COR-L47 (cell line): ENCODE measurements around the gene IL1RAP.

Source experiments
- DNase-seq: peaks from one replicate; lab custom pipeline; 2025; lab: John Stamatoyannopoulos, UW

The IL1RAP gene

DNA sequence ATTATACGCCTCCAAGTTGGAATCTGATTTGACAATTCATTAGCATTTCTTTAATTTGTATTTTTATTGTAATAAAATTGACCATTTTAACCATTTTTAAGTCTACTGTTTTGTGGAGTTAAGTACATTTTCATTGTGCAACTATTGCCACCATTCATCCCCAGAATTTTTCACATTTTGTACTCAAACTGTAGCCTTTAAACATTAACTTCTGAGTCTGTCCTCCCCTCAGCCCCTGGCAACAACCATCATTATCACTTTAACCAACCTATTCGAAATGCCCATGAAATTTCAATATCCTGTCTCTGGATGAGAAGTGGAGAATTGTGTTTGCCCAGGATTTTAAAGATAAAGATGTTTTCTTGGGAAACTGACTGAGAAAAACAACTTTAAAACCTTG lies 27.7 kb downstream of the IL1RAP start:
- DNase-seq, result no peak

GRCh38 chr3:190542846-190543245 lies 29.0 kb downstream of the IL1RAP start:
- DNase-seq, result no peak

DNA sequence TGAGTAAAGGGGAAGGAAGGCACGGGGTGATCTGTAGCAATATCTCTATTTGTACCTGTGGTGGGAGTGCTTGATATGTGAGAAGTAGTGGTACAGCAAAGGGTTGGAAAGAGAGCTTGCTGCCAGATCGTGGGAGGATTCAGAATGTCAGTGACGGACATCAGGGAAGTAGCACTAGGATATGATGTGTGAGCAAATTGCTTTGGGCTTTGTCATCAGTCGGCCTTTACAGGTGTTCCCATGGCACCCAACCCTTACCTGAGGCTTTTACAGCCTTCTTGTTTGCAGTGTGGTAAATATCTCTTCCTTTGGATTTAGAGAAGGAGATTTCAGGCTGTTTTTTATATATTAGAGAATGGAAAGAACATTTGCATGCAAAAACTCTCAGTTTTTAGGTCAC lies 29.8 kb downstream of the IL1RAP start:
- no peak for DNase-seq

DNA sequence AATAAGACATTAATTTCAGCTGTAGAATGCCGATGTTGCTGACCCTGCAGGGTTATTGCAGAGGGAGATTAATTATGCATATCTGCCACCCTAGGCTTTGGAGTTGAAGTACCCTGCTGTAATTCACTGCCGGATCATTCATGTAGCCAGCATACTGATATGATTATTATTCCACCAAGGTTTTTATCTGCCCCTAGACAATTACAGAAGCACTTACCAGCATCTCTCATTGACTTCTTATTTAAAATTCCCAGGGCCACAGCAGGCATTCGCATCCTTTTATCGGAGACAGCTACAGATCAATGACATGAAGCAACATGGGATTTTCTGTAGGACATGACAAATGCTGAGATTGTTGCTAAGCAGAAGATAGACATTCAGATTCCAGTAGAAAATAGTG lies 31.3 kb downstream of the IL1RAP start:
- DNase-seq, result no peak

DNA sequence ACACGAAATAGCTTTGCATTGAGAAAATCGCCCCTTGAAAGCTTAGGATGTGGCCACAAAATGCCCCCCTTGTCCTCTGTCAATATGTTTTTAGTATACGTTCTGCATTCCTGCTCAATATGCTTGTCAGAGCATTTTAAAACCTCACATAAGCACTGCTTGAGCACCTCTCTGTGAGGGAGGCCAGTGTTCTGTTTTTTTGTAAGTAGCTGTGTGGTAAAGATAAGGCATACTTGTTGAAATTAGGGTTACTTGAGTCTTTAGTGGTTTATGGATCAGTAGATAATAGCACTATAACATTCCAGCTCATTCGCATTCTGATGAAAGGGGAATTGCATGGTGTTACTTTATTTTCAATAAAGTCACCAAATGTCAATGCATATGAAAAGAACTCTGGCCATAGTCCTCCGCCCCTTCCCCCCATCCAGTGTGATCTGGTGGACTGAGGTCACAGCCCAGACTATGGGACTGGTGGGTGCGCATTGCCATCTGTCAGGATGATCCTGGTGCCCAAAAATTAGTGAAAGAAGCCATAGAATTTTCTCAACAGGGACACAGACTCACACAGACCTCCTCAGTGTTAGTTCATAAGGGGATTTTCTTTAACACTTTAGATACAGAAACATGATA lies 33.1 kb downstream of the IL1RAP start:
- no peak for DNase-seq

DNA sequence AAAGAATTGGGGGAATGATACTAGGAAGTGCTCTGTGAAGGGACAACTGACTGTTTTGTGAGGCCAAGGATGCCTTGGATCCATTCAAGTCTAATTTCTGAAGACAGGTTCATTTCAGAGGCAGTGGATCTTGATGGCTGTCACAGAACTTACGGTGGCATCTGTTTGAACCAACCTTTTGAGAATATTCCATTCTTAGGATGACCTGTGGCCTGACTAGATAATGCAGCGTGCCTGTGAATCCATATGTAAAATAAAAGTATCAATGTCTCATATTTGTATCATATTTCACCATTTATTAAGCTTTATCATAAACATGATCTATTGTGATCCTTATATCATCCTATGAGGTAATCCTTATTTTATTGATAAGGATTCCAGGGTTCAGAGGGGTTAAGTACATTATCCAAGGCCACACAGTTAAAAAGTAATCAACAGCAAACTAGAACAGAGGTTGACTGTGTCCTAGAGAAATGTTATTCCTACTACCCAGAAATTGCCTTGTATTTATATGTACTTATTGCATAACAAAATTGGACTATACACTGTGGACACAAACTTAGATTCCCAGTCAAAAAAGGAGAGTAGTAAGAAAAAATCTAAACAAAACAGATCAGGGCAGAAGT lies 34.3 kb downstream of the IL1RAP start:
- no peak for DNase-seq

DNA sequence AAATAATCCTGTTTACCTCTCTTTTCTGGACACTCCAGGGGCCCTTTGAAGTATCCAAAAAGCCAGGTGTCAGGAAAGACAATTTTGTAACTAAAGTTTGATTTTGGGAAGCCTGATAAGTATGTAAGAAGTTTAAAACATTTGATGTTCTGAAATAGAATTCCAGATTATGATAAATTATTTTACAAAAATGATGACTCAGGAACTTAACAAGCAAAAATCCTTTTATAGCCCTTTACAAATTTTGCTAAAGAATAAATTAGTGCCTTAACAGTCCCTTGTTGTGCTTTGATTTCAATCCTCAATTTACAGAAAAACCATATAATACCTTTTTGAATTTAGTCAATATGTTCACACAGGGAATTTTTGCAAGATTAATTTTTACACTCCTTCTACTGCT lies 38.1 kb downstream of the IL1RAP start:
- DNase-seq, result no peak

- no peak for DNase-seq
These were observed 39.3 kb downstream of the IL1RAP start for GRCh38 chr3:190552969-190553759.

GRCh38 chr3:190554197-190554596 lies 40.3 kb downstream of the IL1RAP start:
- no peak for DNase-seq

GRCh38 chr3:190556351-190556750 lies 42.5 kb downstream of the IL1RAP start:
- no peak for DNase-seq

DNA sequence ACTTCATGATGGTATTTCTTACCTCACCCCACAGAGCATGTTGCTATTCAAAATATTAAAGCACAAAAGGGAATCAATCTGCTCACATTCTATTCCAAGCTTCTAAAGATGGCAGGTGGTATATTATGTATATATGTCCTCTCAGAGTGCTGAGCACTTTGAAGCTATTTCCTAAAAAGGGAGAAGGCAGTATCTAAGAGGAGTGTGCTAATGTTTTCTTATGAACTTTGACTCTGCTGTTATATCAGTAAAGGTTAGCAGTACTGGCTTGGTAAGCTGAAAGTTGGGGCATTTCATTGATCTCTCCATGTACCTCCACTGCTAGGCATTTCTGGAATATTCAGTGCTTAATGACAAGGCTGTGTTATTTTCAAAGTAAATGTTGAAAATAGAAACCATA lies 43.4 kb downstream of the IL1RAP start:
- DNase-seq, result no peak

DNA sequence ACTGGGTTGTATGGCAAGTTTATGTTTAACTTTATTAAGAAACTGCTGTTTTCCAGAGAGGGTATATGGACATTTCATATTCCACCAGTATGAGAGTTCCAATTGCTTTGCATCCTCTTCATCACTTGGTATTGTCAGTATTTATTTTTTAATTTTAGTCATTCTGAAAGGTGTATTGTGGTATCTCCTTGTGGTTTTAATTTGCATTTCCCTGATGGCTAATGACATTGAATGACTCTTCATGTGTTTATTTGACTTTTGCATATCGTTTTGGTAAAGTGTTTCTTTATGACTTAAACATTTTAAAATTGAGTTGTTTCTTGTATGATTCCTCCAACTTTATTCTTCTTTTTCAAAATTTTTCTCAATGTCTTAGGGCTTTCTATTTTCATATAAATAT lies 44.4 kb downstream of the IL1RAP start:
- no peak for DNase-seq

DNA sequence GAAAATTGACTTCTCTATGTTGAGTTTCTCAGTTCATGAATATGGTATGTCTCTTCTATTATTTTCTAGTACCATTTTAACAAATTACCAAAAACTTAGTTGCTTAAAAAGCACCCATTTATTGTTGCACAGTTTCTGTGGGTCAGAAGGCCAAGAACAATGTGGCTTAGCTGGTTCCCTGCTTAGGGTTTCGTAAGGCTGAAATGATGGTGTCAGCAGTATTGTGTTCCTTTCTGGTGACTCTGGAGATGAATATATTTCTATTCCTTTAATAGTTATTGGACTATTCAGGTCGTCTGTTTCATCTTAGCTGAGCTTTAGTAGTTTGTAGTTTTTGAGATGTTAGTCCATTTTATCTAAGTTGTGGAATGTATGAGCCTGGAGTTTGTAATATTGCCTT lies 44.9 kb downstream of the IL1RAP start:
- DNase-seq, result no peak

DNA sequence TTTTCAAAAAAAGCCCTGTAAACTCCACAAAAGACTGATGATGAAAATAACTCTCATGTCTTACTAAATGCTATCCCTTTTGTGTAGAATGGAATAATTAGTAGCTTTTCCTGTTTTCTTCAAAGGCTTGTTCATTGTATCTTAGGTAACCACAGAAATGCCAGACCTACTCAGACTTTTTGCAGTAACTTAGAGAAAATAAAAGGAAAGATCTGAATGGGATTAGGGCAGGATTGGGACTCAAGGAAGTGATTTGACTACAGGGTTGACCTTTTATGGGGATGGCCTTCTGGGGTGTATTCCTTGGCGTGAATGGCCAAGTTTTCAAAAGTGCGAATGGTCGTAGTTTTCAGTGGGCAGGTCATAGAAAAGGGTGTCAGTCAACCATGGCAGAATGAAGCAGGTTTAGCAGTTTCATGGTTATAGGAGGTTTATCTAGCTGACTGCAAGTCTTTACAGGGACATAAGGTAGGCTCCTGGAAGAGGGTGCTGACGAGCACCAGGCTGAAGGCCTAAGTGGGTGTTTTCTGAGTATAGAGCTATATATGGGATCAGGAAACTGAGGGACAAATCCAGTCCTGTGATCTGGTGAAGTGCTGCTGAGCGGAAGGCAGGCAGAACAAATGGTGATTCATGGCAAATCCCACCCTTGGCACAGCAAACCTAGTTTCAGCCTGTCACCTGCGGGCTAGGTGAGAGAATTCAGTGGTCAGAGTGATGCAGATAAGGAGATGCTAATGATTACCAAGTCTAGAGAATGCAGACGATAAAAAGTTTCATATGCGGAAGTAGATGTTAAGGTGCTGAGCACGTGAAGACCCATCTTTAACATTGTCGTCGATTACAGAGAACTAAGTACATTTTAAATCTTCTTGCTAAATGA lies 46.4 kb downstream of the IL1RAP start:
- DNase-seq, result no peak

GRCh38 chr3:190562866-190563510 lies 49.1 kb downstream of the IL1RAP start:
- DNase-seq, result no peak

GRCh38 chr3:190564175-190564574 lies 50.3 kb downstream of the IL1RAP start:
- DNase-seq, result no peak

DNA sequence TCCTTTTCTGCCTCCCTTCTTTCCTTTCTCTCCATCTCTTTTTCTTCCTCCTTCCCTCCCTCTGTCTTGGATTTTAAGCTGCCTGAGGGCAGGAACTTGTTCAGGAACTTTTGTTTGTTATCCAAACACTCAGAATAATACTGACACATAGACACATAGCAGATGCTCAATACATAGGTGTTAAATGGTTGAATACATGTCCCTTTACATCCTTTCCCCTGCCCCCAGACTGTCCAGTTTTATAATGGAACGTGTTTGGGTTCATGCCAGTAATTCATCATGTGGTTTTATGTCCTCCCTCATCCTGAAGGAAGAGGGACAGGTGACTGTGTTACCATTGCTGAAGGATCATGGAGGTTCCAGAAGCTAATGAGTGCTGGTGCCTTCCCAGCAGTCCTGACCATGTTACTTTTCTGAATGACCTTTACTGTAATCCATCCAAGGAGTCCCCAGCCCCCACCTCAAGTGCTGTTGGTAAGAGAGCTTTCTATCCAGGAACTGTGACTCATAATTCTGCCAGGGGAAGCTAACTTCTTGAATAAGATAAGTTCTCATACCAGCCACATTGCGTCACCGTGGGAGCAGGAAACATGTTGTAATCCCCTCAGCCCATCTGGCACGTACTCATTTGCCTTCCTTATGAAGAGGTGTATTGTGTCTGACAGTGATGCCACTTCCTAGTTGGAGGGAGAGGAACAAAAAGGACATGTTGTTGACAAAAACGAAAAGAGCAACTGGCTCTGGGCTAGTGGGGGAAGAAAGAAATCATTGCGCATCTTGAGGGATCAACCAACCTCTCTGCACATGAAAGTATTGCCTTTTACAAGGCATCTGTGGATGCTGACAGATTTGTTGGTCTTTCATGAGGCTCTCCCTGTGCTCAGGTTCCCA lies 52.4 kb downstream of the IL1RAP start:
- no peak for DNase-seq

DNA sequence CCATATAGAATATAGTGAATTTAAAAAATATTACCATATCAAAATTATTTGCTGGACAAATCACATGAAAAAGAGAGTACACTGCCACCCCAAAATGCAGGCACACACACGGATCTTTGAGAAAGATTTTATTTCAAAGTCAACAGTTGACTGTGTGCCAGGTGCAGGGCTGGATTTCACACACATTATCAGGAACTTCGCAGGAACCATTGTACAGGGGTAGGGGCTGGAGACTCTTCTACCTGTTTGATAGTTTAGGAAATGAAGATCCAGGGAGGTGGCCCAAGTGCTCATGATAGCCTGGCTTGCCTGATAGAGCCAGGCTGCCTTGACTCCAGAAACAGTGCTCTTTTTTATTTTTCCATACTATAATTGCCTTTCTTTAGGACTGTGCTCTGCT lies 54.2 kb downstream of the IL1RAP start:
- no peak for DNase-seq

DNA sequence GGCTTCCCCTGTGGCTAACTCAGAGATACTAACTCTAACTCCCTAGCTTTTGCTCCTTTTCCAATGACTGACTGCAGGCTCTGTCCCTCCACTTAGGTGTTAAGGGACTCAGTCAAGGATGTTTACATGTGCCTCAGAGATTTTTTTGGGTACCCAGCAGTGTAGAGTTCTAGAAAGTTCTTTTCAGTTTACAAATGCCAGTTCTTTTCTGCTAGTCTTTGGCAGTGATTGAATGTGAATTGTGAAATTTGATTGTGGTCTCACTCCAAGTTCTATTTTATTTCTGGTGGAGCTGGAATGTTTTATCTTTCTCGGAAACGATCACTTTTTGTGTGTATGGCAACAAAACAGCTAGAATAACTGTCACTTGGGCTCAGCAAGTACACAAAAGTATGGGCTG lies 60.6 kb downstream of the IL1RAP start:
- DNase-seq, result no peak

- no peak for DNase-seq
These were observed 61.7 kb downstream of the IL1RAP start for GRCh38 chr3:190575437-190576185.
